ENCODE results near the gene CAMK2D. TPM values are rescaled to one million over a fixed set of nuclear protein-coding genes. Genes with fewer than 3 reads are reported as not detected.

CAMK2D gene
- total RNA-seq, 1 donor = 378 TPM

- DNase-seq (ENCODE audit: low read depth) = no peak
- TF ChIP-seq, protein P1, sequence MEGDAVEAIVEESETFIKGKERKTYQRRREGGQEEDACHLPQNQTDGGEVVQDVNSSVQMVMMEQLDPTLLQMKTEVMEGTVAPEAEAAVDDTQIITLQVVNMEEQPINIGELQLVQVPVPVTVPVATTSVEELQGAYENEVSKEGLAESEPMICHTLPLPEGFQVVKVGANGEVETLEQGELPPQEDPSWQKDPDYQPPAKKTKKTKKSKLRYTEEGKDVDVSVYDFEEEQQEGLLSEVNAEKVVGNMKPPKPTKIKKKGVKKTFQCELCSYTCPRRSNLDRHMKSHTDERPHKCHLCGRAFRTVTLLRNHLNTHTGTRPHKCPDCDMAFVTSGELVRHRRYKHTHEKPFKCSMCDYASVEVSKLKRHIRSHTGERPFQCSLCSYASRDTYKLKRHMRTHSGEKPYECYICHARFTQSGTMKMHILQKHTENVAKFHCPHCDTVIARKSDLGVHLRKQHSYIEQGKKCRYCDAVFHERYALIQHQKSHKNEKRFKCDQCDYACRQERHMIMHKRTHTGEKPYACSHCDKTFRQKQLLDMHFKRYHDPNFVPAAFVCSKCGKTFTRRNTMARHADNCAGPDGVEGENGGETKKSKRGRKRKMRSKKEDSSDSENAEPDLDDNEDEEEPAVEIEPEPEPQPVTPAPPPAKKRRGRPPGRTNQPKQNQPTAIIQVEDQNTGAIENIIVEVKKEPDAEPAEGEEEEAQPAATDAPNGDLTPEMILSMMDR (IDR thresholded peaks at IDR 0.05; ENCODE audit: insufficient read depth, low read length) = no peak
- no peak overlapping the region for H3K4me3 ChIP-seq (ENCODE audit: low read depth, low read length)
Observed at GRCh38 chr4:113512880-113513279, 248.7 kb downstream of the CAMK2D start.

GRCh38 chr4:113511944-113512343 is 249.6 kb downstream of the CAMK2D start:
- TF ChIP-seq, protein P1 (IDR thresholded peaks at IDR 0.05; ENCODE audit: insufficient read depth, low read length) = no peak
- H3K4me3 ChIP-seq (ENCODE audit: low read depth, low read length) = no peak overlapping the region
- no peak for DNase-seq (ENCODE audit: low read depth)

DNA sequence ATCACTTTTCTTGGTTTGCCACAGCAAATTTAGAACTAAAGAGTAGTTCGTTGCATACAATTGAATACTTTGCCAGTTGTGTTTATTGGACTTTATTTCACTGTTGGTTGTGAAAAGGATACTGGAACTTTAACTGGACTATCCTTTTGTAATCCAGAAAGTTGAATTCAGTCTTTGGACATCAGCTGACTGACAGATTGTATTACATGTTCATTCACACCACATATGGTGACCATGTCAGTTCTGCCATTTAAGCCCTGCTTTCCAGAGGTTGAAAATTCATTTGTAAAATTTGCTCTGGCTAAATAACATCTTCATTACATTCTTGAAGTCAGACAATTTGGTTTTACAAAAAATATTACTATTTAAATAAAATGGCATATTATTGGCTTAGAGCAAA is 251.7 kb downstream of the CAMK2D start:
- no peak overlapping the region for H3K4me3 ChIP-seq (ENCODE audit: low read depth, low read length)
- DNase-seq (ENCODE audit: low read depth) = no peak

DNA sequence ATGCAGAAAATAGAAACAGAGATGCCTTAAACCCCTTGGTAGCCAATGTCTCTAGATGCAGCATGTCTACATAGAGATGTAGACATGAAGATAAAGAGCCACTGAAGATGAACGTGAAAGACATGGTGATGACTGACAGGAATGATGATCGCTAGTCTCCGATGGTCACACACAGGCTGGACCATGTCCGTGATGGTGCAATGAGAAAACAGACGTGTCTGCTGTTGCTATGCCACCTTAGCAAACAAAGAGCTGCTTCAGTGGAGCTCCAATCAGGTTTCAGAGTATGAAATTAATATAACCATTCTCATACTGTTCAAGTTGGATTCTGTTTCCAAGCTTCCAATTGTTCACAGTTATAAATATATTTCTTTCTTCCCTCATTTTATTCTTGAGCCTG is 256.5 kb downstream of the CAMK2D start:
- TF ChIP-seq, protein P1 (IDR thresholded peaks at IDR 0.05; ENCODE audit: insufficient read depth, low read length) = no peak
- no peak overlapping the region for H3K4me3 ChIP-seq (ENCODE audit: low read depth, low read length)
- no peak for DNase-seq (ENCODE audit: low read depth)

More for the DNA sequence above, 251.7 kb downstream of the CAMK2D start:
- TF ChIP-seq, protein P1 (IDR thresholded peaks at IDR 0.05; ENCODE audit: insufficient read depth, low read length) = no peak

- DNase-seq (ENCODE audit: low read depth) = no peak
- H3K4me3 ChIP-seq (ENCODE audit: low read depth, low read length) = no peak overlapping the region
- TF ChIP-seq, protein P1 (IDR thresholded peaks at IDR 0.05; ENCODE audit: insufficient read depth, low read length) = no peak
Observed at GRCh38 chr4:113504422-113504821, 257.1 kb downstream of the CAMK2D start.

- peak; percentile 20 for DNase-seq (ENCODE audit: low read depth)
- no peak overlapping the region for H3K4me3 ChIP-seq (ENCODE audit: low read depth, low read length)
- TF ChIP-seq, protein P1 (IDR thresholded peaks at IDR 0.05; ENCODE audit: insufficient read depth, low read length) = no peak
Observed at GRCh38 chr4:113503691-113504090, 257.8 kb downstream of the CAMK2D start.

GRCh38 chr4:113502906-113503305 is 258.6 kb downstream of the CAMK2D start:
- no peak overlapping the region for H3K4me3 ChIP-seq (ENCODE audit: low read depth, low read length)
- DNase-seq (ENCODE audit: low read depth) = no peak
- TF ChIP-seq, protein P1 (IDR thresholded peaks at IDR 0.05; ENCODE audit: insufficient read depth, low read length) = no peak

Measured in fibroblast of the aortic adventitia (primary cell).